Gastrocnemius medialis (tissue), 4 donors: ENCODE measurements around the gene COL23A1. TPM values are rescaled to one million over a fixed set of nuclear protein-coding genes. Genes with fewer than 3 reads are reported as not detected.

Source experiments
- ATAC-seq, 2 donors: fragments of 150-250 bp; one replicate each; pipeline ENCODE4 v1.9.1; 2016
- DNase-seq, 2 donors: peaks; one replicate each; pipeline ENCODE4 v3.0.0-alpha.2; 2019
- H3K27ac ChIP-seq, 4 donors: fragments of 200-600 bp; sonication (generic); 1 replicate in 1 of 4; 2 replicates in 3 of 4; pipeline ENCODE4 v1.5.1; 2016 to 2018; ENCODE audit warnings: mild to moderate bottlenecking in 2 of 4, moderate library complexity in 1 of 4
- H3K27me3 ChIP-seq, 3 donors: fragments of 200-600 bp; sonication (generic) in 2 of 3; 1 replicate in 1 of 3; 2 replicates in 2 of 3; pipeline versions ENCODE4 v1.5.1 to v1.6.0; 2016 to 2019; ENCODE audit warnings: mild to moderate bottlenecking in 1 of 3, moderate library complexity in 1 of 3
- H3K36me3 ChIP-seq, 2 donors: fragments of 200-600 bp; sonication (generic) in 1 of 2; one replicate each; pipeline ENCODE4 v1.5.1; 2017 to 2018
- H3K4me1 ChIP-seq, 2 donors: fragments of 200-600 bp; sonication (generic) in 1 of 2; one replicate each; pipeline ENCODE4 v1.5.1; 2016 to 2017; ENCODE audit warnings: mild to moderate bottlenecking in 2 of 2
- H3K4me3 ChIP-seq, 4 donors: fragments of 200-600 bp; sonication (generic) in 3 of 4; 1 replicate in 1 of 4; 2 replicates in 3 of 4; pipeline ENCODE4 v1.5.1; 2016 to 2019; ENCODE audit warnings: mild to moderate bottlenecking in 2 of 4
- H3K9me3 ChIP-seq, 3 donors: fragments of 200-600 bp; sonication (generic) in 2 of 3; 1 replicate in 1 of 3; 2 replicates in 2 of 3; pipeline ENCODE4 v1.5.1; 2016 to 2019
- CTCF ChIP-seq, 5 experiments: fragments of 450-650 bp in 3 of 5; fragments of 200-600 bp in 2 of 5; sonication (generic) in 2 of 5; IDR thresholded peaks in 4 of 5; conservative IDR thresholded peaks in 1 of 5; 1 replicate in 4 of 5; 2 replicates in 1 of 5; pipeline ENCODE4 v1.5.1; 2016 to 2019; ENCODE audit warnings: antibody characterized with exemption in 5 of 5, mild to moderate bottlenecking in 3 of 5, moderate library complexity in 3 of 5
- POLR2A ChIP-seq, 2 donors: fragments of 450-650 bp; IDR thresholded peaks; one replicate each; pipeline ENCODE4 v1.6.1; 2017; ENCODE audit warnings: antibody characterized with exemption in 2 of 2, mild to moderate bottlenecking in 2 of 2, moderate library complexity in 2 of 2
- in situ Hi-C, 4 donors: fragments of 200-750 bp; cut with MboI; loops; one replicate each; pipeline versions ENCODE4 v1.15.0 to v1.8.0; 2017; ENCODE audit warnings: low sequenced_read_pairs in 4 of 4
- intact Hi-C: fragments of 100-400 bp; cut with DNase I; formaldehyde crosslinking; loops from one replicate; pipeline ENCODE4 v1.15.1; 2023; ENCODE audit warnings: low total_unique reads
- total RNA-seq, 4 donors: library from RNA; depleted of rRNA; stranded (reverse); fragments of >200 nt; gene quantifications; one replicate each; pipeline versions ENCODE4 v1.1.0 to v1.2.3, GENCODE V29; 2016

COL23A1 gene
- total RNA-seq, 4 donors from 2014 or later = 0.62 to 1.1 (median 0.97) TPM; not detected in 1

- TF ChIP-seq CTCF (IDR thresholded peaks at IDR 0.05 in 4 of 5, conservative IDR thresholded peaks at IDR 0.05 in 1 of 5) (no peak), POLR2A (IDR thresholded peaks at IDR 0.05) (no peak)
Observed at GRCh38 chr5:178524093-178524882, 65.9 kb downstream of the COL23A1 start.

GRCh38 chr5:178522361-178522760, 67.8 kb downstream of the COL23A1 start:
- TF ChIP-seq CTCF (IDR thresholded peaks at IDR 0.05 in 4 of 5, conservative IDR thresholded peaks at IDR 0.05 in 1 of 5) (no peak), POLR2A (IDR thresholded peaks at IDR 0.05) (no peak)
- H3K4me1 ChIP-seq = peaks cover 9 to 15% of the 10 kb centered on the region in 2 donors
- H3K36me3 ChIP-seq = no peaks in the 10 kb centered on the region
- H3K4me3 ChIP-seq = no peak overlapping the region
- H3K9me3 ChIP-seq = no peaks in the 10 kb centered on the region
- in situ Hi-C loops = no loop called here
- ATAC-seq (no peak), DNase-seq (no peak)
- intact Hi-C loops = loop anchor here (10.0 kb wide), 1 partner anchor 128 kb away; no protein-coding TSS in a partner anchor
- H3K27me3 ChIP-seq = no peaks in the 10 kb centered on the region
- H3K27ac ChIP-seq = no peak overlapping the region

More at GRCh38 chr5:178524093-178524882, 65.9 kb downstream of the COL23A1 start:
- in situ Hi-C loops = no loop called here
- no peaks in the 10 kb centered on the region for H3K36me3 ChIP-seq
- no peaks in the 10 kb centered on the region for H3K9me3 ChIP-seq
- H3K27ac ChIP-seq = no peak overlapping the region
- no peak for ATAC-seq
- no peaks in the 10 kb centered on the region for H3K27me3 ChIP-seq
- no peak overlapping the region for H3K4me3 ChIP-seq
- peaks cover 19 to 30% of the 10 kb centered on the region in 2 donors for H3K4me1 ChIP-seq
- intact Hi-C loops = loop anchor here (10.0 kb wide), 1 partner anchor 129 kb away; no protein-coding TSS in a partner anchor
- DNase-seq = no peak

- no peaks in the 10 kb centered on the region for H3K36me3 ChIP-seq
- DNase-seq (no peak), ATAC-seq (no peak)
- no peak overlapping the region for H3K27ac ChIP-seq
- intact Hi-C loops (loop anchor here (10.0 kb wide), 1 partner anchor 126 kb away; no protein-coding TSS in a partner anchor), in situ Hi-C loops (no loop called here)
- no peaks in the 10 kb centered on the region for H3K4me1 ChIP-seq
- TF ChIP-seq CTCF (IDR thresholded peaks at IDR 0.05 in 4 of 5, conservative IDR thresholded peaks at IDR 0.05 in 1 of 5) = no peak
- no peak for TF ChIP-seq POLR2A (IDR thresholded peaks at IDR 0.05)
- no peaks in the 10 kb centered on the region for H3K9me3 ChIP-seq
- H3K4me3 ChIP-seq = no peak overlapping the region
- no peaks in the 10 kb centered on the region for H3K27me3 ChIP-seq
Observed at GRCh38 chr5:178520851-178521250, 69.3 kb downstream of the COL23A1 start.

GRCh38 chr5:178519804-178520203, 70.4 kb downstream of the COL23A1 start:
- intact Hi-C loops = loop anchor here (10.0 kb wide), 1 partner anchor 125 kb away; no protein-coding TSS in a partner anchor
- no peaks in the 10 kb centered on the region for H3K9me3 ChIP-seq

More at GRCh38 chr5:178519804-178520203, 70.4 kb downstream of the COL23A1 start:
- Histone ChIP-seq H3K4me1 (no peaks in the 10 kb centered on the region), H3K4me3 (no peak overlapping the region), H3K27ac (no peak overlapping the region), H3K27me3 (no peaks in the 10 kb centered on the region), H3K36me3 (no peaks in the 10 kb centered on the region)
- in situ Hi-C loops = no loop called here
- no peak for DNase-seq
- no peak for ATAC-seq
- TF ChIP-seq CTCF (IDR thresholded peaks at IDR 0.05 in 4 of 5, conservative IDR thresholded peaks at IDR 0.05 in 1 of 5) = no peak
- no peak for TF ChIP-seq POLR2A (IDR thresholded peaks at IDR 0.05)
